ENCODE measurements around the gene METTL26. TPM values are rescaled to one million over a fixed set of nuclear protein-coding genes. Genes with fewer than 3 reads are reported as not detected.

Gene METTL26
- polyA plus RNA-seq, 2 of the 4 experiments (the other 2 are of a cell fraction) = 47.2 to 78.3 TPM

DNA sequence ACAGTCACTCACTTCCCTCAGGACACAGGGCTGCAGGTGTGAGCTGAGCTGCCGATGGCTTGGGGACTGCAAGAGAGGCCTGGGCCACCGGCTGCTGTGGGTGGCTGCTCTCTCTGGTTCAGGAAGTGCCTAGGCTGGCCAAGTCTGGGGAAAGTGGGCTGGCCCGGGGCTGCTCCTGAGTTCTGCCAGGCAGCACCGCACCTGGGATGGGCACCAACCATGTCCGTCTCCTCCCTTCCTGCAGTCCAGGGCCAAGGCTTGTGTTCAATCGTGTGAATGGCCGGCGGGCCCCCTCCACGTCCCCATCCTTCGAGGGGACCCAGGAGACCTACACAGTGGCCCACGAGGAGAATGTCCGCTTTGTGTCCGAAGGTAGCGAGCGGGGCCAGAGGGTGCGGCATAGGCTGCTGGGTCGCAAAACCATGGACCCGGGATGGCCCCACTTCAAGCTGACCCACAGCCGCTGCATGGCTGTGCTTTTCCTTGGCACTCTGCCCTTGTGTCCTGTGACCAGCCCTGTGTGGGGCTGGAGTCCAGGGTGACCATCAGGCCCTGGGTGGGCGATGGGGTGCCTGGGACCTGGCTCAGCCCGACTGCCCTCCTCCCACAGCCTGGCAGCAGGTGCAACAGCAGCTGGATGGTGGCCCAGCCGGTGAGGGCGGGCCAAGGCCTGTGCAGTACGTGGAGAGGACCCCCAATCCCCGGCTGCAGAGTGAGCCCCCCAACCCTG, 11.2 kb upstream of the METTL26 start:
- H3K4me2 ChIP-seq = peak overlapping the region; percentile 93
- ChIA-PET CTCF (interaction anchor here (1.0 to 6.1 kb wide), 10 partner anchors 9 to 76 kb away, joined by 3 to 64 read pairs (median 4); partner anchors contain the start of gene METTL26), POLR2A (no interaction called here)
- no peak overlapping the region for H3K4me3 ChIP-seq
- ATAC-seq (no peak), FAIRE-seq (no peak), DNase-seq (ENCODE audit: low read depth in 1 of 2, low spot score in 1 of 2) (no peak)
- TF ChIP-seq HOXB5 (CRISPR knock-in tag; IDR thresholded peaks at IDR 0.05) (no peak), ZNF302 (CRISPR knock-in tag; IDR thresholded peaks at IDR 0.05) (no peak)
- no peaks in the 10 kb centered on the region for H3K9me3 ChIP-seq
- peak overlapping the region in 1 of 2 experiments; percentile 99; a peak in 2 of 6 replicates for H3K27ac ChIP-seq
- WGBS (ENCODE audit: missing lambda C conversion rate) = 93% methylated on average over 21 of the region's 25 CpGs
- peaks cover 50% of the 10 kb centered on the region for H3K4me1 ChIP-seq

GRCh38 chr16:646679-647172, 10.6 kb upstream of the METTL26 start:
- DNase-seq (ENCODE audit: low read depth in 1 of 2, low spot score in 1 of 2) (no peak), FAIRE-seq (no peak), ATAC-seq (no peak)
- Histone ChIP-seq H3K4me1 (peaks cover 50% of the 10 kb centered on the region), H3K4me2 (no peak overlapping the region), H3K4me3 (no peak overlapping the region), H3K9me3 (no peaks in the 10 kb centered on the region), H3K27ac (peak overlapping the region in 1 of 2 experiments; percentile 46; a peak in 3 of 6 replicates)
- ChIA-PET CTCF (interaction anchor here (1.4 to 2.3 kb wide), 5 partner anchors 8 to 19 kb away, joined by 5 to 8 read pairs (median 5); no protein-coding TSS in a partner anchor), POLR2A (no interaction called here)
- TF ChIP-seq HEYL (CRISPR knock-in tag; IDR thresholded peaks at IDR 0.05) (no peak), EHMT2 (IDR thresholded peaks at IDR 0.05; ENCODE audit: low read depth) (no peak), ZNF302 (CRISPR knock-in tag; IDR thresholded peaks at IDR 0.05) (no peak), RAD21 (conservative IDR thresholded peaks at IDR 0.05 in 1 of 2, IDR thresholded peaks at IDR 0.05 in 1 of 2) (no peak), NR3C1 (IDR thresholded peaks at IDR 0.05) (no peak), REST (IDR thresholded peaks at IDR 0.05) (no peak), POLR2AphosphoS2 (conservative IDR thresholded peaks at IDR 0.05; ENCODE audit: low read length) (no peak), BCL3 (IDR thresholded peaks at IDR 0.05) (no peak), GATA3 (IDR thresholded peaks at IDR 0.05; ENCODE audit: borderline replicate concordance) (no peak), FOSL2 (IDR thresholded peaks at IDR 0.05) (no peak), FOSL2 (CRISPR knock-in tag; IDR thresholded peaks at IDR 0.05) (no peak), FOSB (CRISPR knock-in tag; IDR thresholded peaks at IDR 0.05) (no peak), RNF2 (IDR thresholded peaks at IDR 0.05; ENCODE audit: borderline replicate concordance, low read depth) (no peak), EHF (CRISPR knock-in tag; IDR thresholded peaks at IDR 0.05) (no peak), TFCP2L1 (CRISPR knock-in tag; IDR thresholded peaks at IDR 0.05) (no peak), PHF8 (IDR thresholded peaks at IDR 0.05; ENCODE audit: borderline replicate concordance, low read depth) (no peak), KDM1A (IDR thresholded peaks at IDR 0.05; ENCODE audit: low read depth) (no peak), NFE2L2 (conservative IDR thresholded peaks at IDR 0.05; ENCODE audit: low read length) (no peak)
- TF ChIP-seq, protein P1, sequence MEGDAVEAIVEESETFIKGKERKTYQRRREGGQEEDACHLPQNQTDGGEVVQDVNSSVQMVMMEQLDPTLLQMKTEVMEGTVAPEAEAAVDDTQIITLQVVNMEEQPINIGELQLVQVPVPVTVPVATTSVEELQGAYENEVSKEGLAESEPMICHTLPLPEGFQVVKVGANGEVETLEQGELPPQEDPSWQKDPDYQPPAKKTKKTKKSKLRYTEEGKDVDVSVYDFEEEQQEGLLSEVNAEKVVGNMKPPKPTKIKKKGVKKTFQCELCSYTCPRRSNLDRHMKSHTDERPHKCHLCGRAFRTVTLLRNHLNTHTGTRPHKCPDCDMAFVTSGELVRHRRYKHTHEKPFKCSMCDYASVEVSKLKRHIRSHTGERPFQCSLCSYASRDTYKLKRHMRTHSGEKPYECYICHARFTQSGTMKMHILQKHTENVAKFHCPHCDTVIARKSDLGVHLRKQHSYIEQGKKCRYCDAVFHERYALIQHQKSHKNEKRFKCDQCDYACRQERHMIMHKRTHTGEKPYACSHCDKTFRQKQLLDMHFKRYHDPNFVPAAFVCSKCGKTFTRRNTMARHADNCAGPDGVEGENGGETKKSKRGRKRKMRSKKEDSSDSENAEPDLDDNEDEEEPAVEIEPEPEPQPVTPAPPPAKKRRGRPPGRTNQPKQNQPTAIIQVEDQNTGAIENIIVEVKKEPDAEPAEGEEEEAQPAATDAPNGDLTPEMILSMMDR (IDR thresholded peaks at IDR 0.05) = no peak
- TF ChIP-seq, protein P2, sequence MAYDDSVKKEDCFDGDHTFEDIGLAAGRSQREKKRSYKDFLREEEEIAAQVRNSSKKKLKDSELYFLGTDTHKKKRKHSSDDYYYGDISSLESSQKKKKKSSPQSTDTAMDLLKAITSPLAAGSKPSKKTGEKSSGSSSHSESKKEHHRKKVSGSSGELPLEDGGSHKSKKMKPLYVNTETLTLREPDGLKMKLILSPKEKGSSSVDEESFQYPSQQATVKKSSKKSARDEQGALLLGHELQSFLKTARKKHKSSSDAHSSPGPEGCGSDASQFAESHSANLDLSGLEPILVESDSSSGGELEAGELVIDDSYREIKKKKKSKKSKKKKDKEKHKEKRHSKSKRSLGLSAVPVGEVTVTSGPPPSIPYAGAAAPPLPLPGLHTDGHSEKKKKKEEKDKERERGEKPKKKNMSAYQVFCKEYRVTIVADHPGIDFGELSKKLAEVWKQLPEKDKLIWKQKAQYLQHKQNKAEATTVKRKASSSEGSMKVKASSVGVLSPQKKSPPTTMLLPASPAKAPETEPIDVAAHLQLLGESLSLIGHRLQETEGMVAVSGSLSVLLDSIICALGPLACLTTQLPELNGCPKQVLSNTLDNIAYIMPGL (CRISPR knock-in tag; IDR thresholded peaks at IDR 0.05; ENCODE audit: borderline replicate concordance) = no peak
- 90% methylated on average over 21 of the region's 22 CpGs for WGBS (ENCODE audit: missing lambda C conversion rate)

Measured in A549 (cell line).